Thyroid gland (tissue), 4 donors: ENCODE data around the gene PHKG2.

ENCODE experiments used
- POLR2A ChIP-seq, 2 donors: fragments of 450-650 bp; IDR thresholded peaks; one replicate each; pipeline ENCODE4 v1.6.1; 2017; ENCODE audit warnings: antibody characterized with exemption in 2 of 2, mild to moderate bottlenecking in 2 of 2, moderate library complexity in 1 of 2
- TF ChIP-seq, protein P1 (sequence below), 6 experiments: fragments of 200-600 bp in 3 of 6; fragments of 450-650 bp in 3 of 6; sonication (generic) in 3 of 6; IDR thresholded peaks; one replicate each; pipeline ENCODE4 v1.5.1; 2016 to 2019; ENCODE audit warnings: antibody characterized with exemption in 6 of 6, mild to moderate bottlenecking in 2 of 6, inconsistent platforms in 1 of 6, moderate library complexity in 1 of 6

GRCh38 chr16:30706046-30706445 lies 42.2 kb upstream of the PHKG2 start:
- no peak for TF ChIP-seq POLR2A (IDR thresholded peaks at IDR 0.05)
- TF ChIP-seq, protein P1, sequence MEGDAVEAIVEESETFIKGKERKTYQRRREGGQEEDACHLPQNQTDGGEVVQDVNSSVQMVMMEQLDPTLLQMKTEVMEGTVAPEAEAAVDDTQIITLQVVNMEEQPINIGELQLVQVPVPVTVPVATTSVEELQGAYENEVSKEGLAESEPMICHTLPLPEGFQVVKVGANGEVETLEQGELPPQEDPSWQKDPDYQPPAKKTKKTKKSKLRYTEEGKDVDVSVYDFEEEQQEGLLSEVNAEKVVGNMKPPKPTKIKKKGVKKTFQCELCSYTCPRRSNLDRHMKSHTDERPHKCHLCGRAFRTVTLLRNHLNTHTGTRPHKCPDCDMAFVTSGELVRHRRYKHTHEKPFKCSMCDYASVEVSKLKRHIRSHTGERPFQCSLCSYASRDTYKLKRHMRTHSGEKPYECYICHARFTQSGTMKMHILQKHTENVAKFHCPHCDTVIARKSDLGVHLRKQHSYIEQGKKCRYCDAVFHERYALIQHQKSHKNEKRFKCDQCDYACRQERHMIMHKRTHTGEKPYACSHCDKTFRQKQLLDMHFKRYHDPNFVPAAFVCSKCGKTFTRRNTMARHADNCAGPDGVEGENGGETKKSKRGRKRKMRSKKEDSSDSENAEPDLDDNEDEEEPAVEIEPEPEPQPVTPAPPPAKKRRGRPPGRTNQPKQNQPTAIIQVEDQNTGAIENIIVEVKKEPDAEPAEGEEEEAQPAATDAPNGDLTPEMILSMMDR (IDR thresholded peaks at IDR 0.05): no peak
